HepG2 (cell line): ENCODE results near the gene IFI27L2.

Source experiments
- ATF1 ChIP-seq: IDR thresholded peaks from 2 replicates; pipeline ENCODE4 v1.6.1; 2016; ENCODE audit warnings: mild to moderate bottlenecking, control low read depth
- BRCA1 ChIP-seq: sonication (generic); formaldehyde crosslinking; IDR thresholded peaks from 2 replicates; pipeline ENCODE4 v1.4.0; 2020; ENCODE audit warnings: missing genetic modification reagents
- CBX1 ChIP-seq: IDR thresholded peaks from one replicate; pipeline ENCODE4 v1.6.1; 2016; ENCODE audit warnings: antibody characterized with exemption, low read depth
- CTCF ChIP-seq: sonication (generic); formaldehyde crosslinking; IDR thresholded peaks from 2 replicates; pipeline ENCODE4 v1.5.0; 2020; ENCODE audit warnings: mild to moderate bottlenecking, missing genetic modification reagents, moderate library complexity
- DPF2 ChIP-seq: sonication (generic); formaldehyde crosslinking; IDR thresholded peaks from 2 replicates; pipeline ENCODE4 v1.4.0; 2020; ENCODE audit warnings: mild to moderate bottlenecking, low read depth, missing genetic modification reagents, borderline replicate concordance
- HMGA1 ChIP-seq: sonication (generic); formaldehyde crosslinking; conservative IDR thresholded peaks from 2 replicates; pipeline ENCODE4 v1.4.0; 2020; ENCODE audit warnings: missing genetic modification reagents
- HNRNPL ChIP-seq: fragments of 200-400 bp; formaldehyde crosslinking; IDR thresholded peaks from 2 replicates; pipeline ENCODE4 v1.6.1; 2017; ENCODE audit warnings: mild to moderate bottlenecking, low read depth, low read length
- IKZF1 ChIP-seq: fragments of 450-650 bp; IDR thresholded peaks from 2 replicates; pipeline ENCODE4 v1.7.1; 2016
- JUN ChIP-seq: sonication (generic); formaldehyde crosslinking; IDR thresholded peaks from 2 replicates; pipeline ENCODE4 v1.4.0; 2020; ENCODE audit warnings: mild to moderate bottlenecking, missing genetic modification reagents
- KAT7 ChIP-seq: IDR thresholded peaks from 2 replicates; pipeline ENCODE4 v1.6.1; 2018; ENCODE audit warnings: borderline replicate concordance, missing compliant biosample characterization
- RAD21 ChIP-seq: fragments of 450-650 bp; formaldehyde crosslinking; IDR thresholded peaks from 2 replicates; pipeline ENCODE4 v1.5.0; 2020; ENCODE audit warnings: mild to moderate bottlenecking
- SSRP1 ChIP-seq: IDR thresholded peaks from 2 replicates; pipeline ENCODE4 v1.6.1; 2016; ENCODE audit warnings: control low read depth
- ZNF354B ChIP-seq: sonication (generic); formaldehyde crosslinking; IDR thresholded peaks from 2 replicates; pipeline ENCODE4 v1.8.0; 2022; ENCODE audit warnings: mild to moderate bottlenecking, missing genetic modification reagents

- TF ChIP-seq HNRNPL (no peak), BRCA1 (no peak), IKZF1 (no peak), SSRP1 (CRISPR knock-in tag) (no peak), ZNF354B (CRISPR knock-in tag) (no peak), HMGA1 (CRISPR knock-in tag) (no peak), KAT7 (no peak), CBX1 (no peak), JUN (CRISPR knock-in tag) (no peak), CTCF (CRISPR knock-in tag) (no peak), DPF2 (no peak), RAD21 (CRISPR knock-in tag) (no peak), ATF1 (CRISPR knock-in tag) (no peak)
These were observed 14.3 kb upstream of the IFI27L2 start for GRCh38 chr14:94143711-94144110.
